Keratinocyte (primary cell): ENCODE measurements around the gene RALGPS1.

Experiments
- EZH2 ChIP-seq: IDR thresholded peaks from one replicate; pipeline ENCODE4 v1.6.1; 2012; ENCODE audit warnings: inconsistent platforms, mild to moderate bottlenecking, low read length, moderate library complexity
- TF ChIP-seq, protein P1 (sequence below), 3 experiments: IDR thresholded peaks in 1 of 3; conservative IDR thresholded peaks in 1 of 3; optimal IDR thresholded peaks in 1 of 3; 2 replicates in 2 of 3; 3 replicates in 1 of 3; pipeline versions ENCODE3 to v1.5.1; 2011; ENCODE audit warnings: low read length in 3 of 3, mild to moderate bottlenecking in 3 of 3, moderate library complexity in 2 of 3, control low read depth in 1 of 3, inconsistent platforms in 1 of 3; ENCODE audit not compliant: insufficient read depth in 2 of 3; ENCODE audit errors: extremely low read depth in 1 of 3

DNA sequence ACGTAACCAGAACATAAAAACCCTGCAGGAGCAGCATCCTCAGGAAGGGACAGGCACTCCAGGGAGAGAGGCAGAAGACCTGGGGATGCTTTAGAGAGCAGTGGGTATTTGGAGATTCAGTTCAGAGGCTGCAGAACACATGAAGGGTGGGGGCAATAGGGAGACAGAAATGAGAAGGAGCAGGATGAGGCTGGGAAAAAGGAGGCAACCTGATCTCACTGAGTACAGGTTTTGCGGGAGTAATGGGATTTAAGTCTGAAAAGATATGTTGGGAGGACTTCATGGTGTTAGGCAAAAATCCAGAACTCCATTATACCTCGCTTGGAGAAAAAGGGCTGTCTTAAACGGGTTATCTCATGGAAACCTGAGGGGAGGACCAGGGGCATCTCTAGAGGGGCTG is 308.7 kb downstream of the RALGPS1 start:
- TF ChIP-seq, protein P1, sequence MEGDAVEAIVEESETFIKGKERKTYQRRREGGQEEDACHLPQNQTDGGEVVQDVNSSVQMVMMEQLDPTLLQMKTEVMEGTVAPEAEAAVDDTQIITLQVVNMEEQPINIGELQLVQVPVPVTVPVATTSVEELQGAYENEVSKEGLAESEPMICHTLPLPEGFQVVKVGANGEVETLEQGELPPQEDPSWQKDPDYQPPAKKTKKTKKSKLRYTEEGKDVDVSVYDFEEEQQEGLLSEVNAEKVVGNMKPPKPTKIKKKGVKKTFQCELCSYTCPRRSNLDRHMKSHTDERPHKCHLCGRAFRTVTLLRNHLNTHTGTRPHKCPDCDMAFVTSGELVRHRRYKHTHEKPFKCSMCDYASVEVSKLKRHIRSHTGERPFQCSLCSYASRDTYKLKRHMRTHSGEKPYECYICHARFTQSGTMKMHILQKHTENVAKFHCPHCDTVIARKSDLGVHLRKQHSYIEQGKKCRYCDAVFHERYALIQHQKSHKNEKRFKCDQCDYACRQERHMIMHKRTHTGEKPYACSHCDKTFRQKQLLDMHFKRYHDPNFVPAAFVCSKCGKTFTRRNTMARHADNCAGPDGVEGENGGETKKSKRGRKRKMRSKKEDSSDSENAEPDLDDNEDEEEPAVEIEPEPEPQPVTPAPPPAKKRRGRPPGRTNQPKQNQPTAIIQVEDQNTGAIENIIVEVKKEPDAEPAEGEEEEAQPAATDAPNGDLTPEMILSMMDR (optimal IDR thresholded peaks at IDR 0.05 in 1 of 3, IDR thresholded peaks at IDR 0.05 in 1 of 3, conservative IDR thresholded peaks at IDR 0.05 in 1 of 3; ENCODE audit: extremely low read depth in 1 of 3, insufficient read depth in 2 of 3, low read length in 3 of 3), result no peak
- no peak for TF ChIP-seq EZH2
